PFSK-1 (cell line): ENCODE measurements around the gene TBCA. TPM values are rescaled to one million over a fixed set of nuclear protein-coding genes. Genes with fewer than 3 reads are reported as not detected.
A peak's percentile ranks its signal among the peaks of the same experiment; 100 is the strongest.

Source experiments
- FOXP2 ChIP-seq: optimal IDR thresholded peaks from 2 replicates; pipeline ENCODE3; 2011; ENCODE audit warnings: borderline replicate concordance, control low read depth, inconsistent platforms; ENCODE audit not compliant: insufficient read depth; ENCODE audit errors: extremely low read length, extremely low read depth
- POLR2AphosphoS5 ChIP-seq: IDR thresholded peaks from 2 replicates; pipeline ENCODE4 v1.6.1; 2012; ENCODE audit warnings: low read depth, mild to moderate bottlenecking, control low read depth, low read length, moderate library complexity
- REST ChIP-seq, 2 experiments: IDR thresholded peaks; 2 replicates each; pipeline versions ENCODE4 v1.6.1 to v1.8.0; 2011 to 2012; ENCODE audit warnings: low read depth in 2 of 2, low read length in 2 of 2, control low read depth in 1 of 2, inconsistent platforms in 1 of 2, mild to moderate bottlenecking in 1 of 2, moderate library complexity in 1 of 2; ENCODE audit not compliant: insufficient read depth in 1 of 2
- SIN3A ChIP-seq: IDR thresholded peaks from 2 replicates; pipeline ENCODE4 v1.6.1; 2012; ENCODE audit warnings: mild to moderate bottlenecking, low read length, moderate library complexity, borderline replicate concordance; ENCODE audit not compliant: insufficient read depth
- TAF1 ChIP-seq: IDR thresholded peaks from 2 replicates; pipeline ENCODE4 v1.6.1; 2012; ENCODE audit warnings: low read length, control low read depth, borderline replicate concordance; ENCODE audit not compliant: insufficient read depth
- polyA plus RNA-seq: library from polyadenylated mRNA; unstranded; fragments of >200 nt; gene quantifications from one replicate; pipeline ENCODE4 v1.2.1, GENCODE V29; 2012; ENCODE audit warnings: low read depth, missing spikeins; ENCODE audit not compliant: insufficient read length

Gene TBCA, protein sequence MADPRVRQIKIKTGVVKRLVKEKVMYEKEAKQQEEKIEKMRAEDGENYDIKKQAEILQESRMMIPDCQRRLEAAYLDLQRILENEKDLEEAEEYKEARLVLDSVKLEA
- polyA plus RNA-seq: 254 TPM

DNA sequence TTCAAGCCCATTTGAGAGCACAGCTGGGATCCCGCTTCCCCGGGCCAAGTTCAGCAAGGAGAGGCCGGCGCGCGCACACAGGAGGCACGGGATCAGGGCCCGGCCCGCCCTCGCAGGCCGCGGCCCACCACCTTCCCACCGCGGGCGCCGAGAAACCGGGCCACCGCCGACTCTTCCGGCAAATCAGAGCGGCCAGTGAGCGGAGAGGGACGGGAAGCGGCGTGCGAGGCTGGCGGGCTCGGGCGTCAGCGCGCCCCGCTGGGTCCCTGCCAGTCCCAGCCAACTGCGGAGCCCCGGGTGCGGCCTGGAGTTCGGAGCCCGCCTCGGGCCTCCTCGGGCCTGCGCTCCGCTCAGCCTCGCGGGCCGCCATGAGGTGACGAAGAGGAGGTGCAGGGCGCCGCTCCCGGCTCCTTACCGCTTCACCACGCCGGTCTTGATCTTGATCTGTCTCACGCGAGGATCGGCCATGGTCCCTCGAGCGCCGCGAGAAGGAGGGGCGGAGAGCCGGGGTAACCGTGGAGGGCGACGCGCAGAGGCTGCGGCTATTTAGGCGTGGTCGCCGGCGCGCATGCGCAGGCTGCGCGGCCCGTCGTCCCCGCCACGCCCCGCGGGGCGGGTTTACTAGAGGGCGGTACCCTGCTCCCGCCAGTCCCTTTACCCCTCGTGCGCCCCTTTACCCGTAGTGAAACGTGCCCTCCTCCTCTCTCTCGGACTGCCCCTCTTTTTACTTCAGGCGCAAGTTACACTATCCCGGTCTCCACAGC, at the start of gene TBCA:
Gene TBCA, minus strand, starts transcription at position 550 of the 764 bp plus-strand sequence. Its CDS starts 82 bp downstream, at position 468.
- TF ChIP-seq REST (IDR thresholded peaks at IDR 0.05; ENCODE audit: insufficient read depth in 1 of 2, low read depth in 2 of 2, low read length in 2 of 2): no peak
- no peak for TF ChIP-seq FOXP2
- peak; percentile 90 for TF ChIP-seq POLR2AphosphoS5
- peak; percentile 55; the same call in 1 of the 2 replicates for TF ChIP-seq TAF1

DNA sequence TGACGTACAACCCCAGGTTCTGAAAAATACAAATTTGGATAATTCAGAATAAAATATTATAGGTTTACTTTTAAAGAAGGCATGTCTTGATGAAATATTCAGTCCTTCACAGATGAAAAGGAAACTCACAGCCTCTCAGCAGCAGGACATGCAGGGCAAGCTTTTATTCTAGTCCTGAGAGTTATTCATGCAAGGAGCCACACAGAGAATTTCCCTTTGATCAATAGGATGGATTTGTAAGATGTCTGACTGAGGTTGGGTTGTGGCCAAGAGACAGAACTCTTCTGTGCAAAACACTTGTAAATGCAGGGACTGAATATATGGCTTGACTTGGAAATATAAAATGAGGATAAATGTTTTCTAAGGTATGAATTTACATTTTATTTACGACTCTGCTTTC, 48.8 kb upstream of the TBCA start:
- no peak for TF ChIP-seq POLR2AphosphoS5
- TF ChIP-seq REST (IDR thresholded peaks at IDR 0.05; ENCODE audit: insufficient read depth in 1 of 2, low read depth in 2 of 2, low read length in 2 of 2): no peak
- TF ChIP-seq TAF1: no peak
- no peak for TF ChIP-seq FOXP2
- TF ChIP-seq SIN3A: no peak

DNA sequence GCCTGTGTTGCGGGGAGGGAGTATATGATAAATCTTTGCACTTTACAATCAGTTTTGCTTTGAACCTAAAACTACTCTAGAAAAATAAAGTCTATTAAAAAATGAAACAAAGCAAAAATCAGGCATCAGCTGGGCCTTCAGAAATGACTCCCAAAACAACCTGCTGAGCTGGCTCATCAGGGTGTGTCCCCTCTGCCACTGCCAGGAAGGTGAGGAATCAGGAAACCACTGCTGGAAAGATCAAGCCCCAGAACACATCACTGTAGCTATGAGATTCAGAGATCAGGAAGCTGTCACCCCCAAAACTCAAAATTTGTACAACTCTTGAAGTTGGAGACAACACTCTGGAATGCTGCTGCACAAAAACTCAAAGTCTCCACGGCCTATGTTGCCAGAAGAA, 40.5 kb upstream of the TBCA start:
- TF ChIP-seq REST (IDR thresholded peaks at IDR 0.05; ENCODE audit: insufficient read depth in 1 of 2, low read depth in 2 of 2, low read length in 2 of 2) (no peak), FOXP2 (no peak), TAF1 (no peak), POLR2AphosphoS5 (no peak), SIN3A (no peak)

GRCh38 chr5:77812926-77813589, 36.9 kb upstream of the TBCA start:
- no peak for TF ChIP-seq FOXP2
- no peak for TF ChIP-seq REST (IDR thresholded peaks at IDR 0.05; ENCODE audit: insufficient read depth in 1 of 2, low read depth in 2 of 2, low read length in 2 of 2)
- TF ChIP-seq POLR2AphosphoS5: no peak
- TF ChIP-seq TAF1: no peak
- no peak for TF ChIP-seq SIN3A
